ENCODE measurements around the gene SAMD13.

GRCh38 chr1:84280912-84281311, 20.6 kb upstream of the SAMD13 start:
- TF ChIP-seq CTCF (IDR thresholded peaks at IDR 0.05; ENCODE audit: insufficient read depth, low read length, poor library complexity, severe bottlenecking) = no peak
- no peak for TF ChIP-seq EZH2phosphoT487 (conservative IDR thresholded peaks at IDR 0.05; ENCODE audit: low read length)

All from SU-DHL-6 (cell line).